Choroid plexus epithelial cell (primary cell): ENCODE data around the gene OSMR.
A peak's percentile ranks its signal among the peaks of the same experiment; 100 is the strongest.

Source experiments
- DNase-seq: peaks from one replicate; pipeline ENCODE4 v3.0.0-alpha.2; 2010; ENCODE audit warnings: low read depth
- H3K4me3 ChIP-seq: 2 replicates; pipeline ENCODE4 v1.5.1; 2011; ENCODE audit warnings: low read depth, mild to moderate bottlenecking, control low read depth, low read length, moderate library complexity
- TF ChIP-seq, protein P1 (sequence below): conservative IDR thresholded peaks from 2 replicates; pipeline ENCODE4 v1.5.1; 2011; ENCODE audit warnings: low read depth, mild to moderate bottlenecking, control low read depth, inconsistent platforms, low read length, moderate library complexity

The OSMR gene

DNA sequence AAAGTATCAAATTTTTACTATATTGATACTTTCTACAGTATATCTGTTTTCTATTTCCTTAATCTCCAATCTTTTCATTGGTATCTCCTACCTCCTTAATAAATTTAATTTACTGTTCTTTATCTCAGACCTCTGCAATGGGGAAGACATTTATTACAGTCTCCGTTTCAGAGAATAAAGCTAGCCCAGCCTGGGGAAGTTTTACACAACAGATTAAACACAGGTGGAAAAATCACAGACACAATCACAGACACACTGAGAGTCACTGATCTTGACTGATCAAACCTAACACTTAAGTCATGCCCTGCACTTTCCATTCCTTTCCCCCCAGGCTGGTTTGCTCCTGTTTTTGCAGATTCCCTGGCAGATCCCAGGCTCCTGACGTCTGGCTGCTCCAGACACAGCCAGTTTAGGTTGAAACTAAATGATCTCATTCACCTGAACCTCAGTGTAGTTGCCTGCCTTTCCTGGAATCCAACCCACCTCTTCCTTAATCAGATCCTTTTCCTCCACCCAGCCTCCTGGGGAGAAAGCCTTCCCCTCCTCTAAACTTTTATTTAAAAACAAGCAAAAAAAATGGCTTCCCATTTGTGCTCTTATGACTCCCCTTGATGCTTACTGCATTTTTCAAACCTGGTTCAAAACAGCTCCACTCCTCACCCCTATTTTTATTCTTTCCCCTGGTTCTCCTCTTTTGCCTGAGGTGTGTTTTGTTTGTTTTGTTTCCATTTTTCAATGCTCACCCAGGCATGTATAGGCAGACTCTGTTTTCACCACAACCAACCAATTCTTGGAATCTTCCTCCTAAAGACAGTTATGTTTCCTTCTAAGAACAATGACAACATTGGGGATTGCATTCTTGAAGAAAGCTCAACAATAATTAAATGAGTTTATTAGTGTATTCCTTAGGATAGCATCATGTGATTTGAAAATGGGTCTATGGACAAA is 29.5 kb upstream of the OSMR start:
- no peak for DNase-seq
- TF ChIP-seq, protein P1, sequence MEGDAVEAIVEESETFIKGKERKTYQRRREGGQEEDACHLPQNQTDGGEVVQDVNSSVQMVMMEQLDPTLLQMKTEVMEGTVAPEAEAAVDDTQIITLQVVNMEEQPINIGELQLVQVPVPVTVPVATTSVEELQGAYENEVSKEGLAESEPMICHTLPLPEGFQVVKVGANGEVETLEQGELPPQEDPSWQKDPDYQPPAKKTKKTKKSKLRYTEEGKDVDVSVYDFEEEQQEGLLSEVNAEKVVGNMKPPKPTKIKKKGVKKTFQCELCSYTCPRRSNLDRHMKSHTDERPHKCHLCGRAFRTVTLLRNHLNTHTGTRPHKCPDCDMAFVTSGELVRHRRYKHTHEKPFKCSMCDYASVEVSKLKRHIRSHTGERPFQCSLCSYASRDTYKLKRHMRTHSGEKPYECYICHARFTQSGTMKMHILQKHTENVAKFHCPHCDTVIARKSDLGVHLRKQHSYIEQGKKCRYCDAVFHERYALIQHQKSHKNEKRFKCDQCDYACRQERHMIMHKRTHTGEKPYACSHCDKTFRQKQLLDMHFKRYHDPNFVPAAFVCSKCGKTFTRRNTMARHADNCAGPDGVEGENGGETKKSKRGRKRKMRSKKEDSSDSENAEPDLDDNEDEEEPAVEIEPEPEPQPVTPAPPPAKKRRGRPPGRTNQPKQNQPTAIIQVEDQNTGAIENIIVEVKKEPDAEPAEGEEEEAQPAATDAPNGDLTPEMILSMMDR, result no peak
- H3K4me3 ChIP-seq, result no peak overlapping the region

DNA sequence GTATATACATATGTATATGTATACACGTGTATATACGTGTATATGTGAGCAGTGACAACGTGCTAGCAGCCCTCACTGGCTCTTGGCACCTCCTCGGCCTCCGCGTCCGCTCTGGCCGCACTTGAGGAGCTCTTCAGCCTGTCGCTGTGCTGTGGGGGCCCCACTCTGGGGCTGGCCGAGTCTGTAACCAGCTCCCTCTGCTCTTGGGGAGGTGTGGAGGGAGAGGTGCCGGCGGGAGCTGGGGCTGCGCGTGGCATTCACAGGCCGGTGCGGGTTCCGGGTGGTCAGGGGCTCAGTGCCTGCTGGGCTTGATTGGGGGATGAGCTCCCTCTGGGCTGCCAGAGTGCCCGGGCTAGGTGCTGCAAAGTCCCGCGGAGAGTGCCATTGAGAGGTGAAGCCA is 24.1 kb upstream of the OSMR start:
- TF ChIP-seq, protein P1, result no peak
- H3K4me3 ChIP-seq, result no peak overlapping the region
- DNase-seq, result no peak

DNA sequence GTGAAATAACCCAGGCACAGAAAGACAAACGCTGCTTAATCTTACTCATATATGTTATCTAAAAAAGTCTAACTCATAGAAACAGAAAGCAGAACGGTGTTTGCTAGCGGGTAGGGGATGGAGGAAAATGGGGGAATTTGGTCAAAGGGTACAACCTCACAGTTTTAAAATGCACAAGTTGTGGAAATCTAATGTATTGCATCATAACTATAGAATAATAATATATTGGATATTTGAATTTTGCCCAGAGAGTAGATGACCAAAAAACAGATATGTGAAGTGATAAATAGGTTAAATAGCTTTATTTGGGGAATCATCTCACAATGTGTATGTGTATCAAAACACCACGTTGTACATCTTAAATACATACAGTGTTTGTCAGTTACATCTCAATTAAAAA is 22.3 kb upstream of the OSMR start:
- DNase-seq, result no peak
- no peak overlapping the region for H3K4me3 ChIP-seq
- TF ChIP-seq, protein P1, result no peak

DNA sequence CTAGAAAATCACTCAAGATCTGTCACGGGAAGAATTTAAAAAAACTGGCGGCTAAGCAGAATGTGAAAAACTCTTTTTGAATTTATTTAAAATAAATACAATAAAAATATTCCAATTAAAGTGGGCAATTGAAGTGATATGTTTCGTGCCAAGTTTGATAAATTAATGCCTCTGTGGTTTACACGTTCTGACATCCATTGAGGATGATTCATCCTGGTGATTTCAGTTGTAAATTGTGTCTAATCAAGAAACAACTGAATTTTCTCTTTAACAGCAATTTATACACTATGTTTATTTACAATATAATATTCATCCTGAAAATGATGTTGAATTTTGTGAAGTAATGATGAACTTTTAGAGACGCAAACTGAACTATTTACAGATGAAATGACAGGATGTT is 21.0 kb upstream of the OSMR start:
- no peak for DNase-seq
- TF ChIP-seq, protein P1, result no peak
- no peak overlapping the region for H3K4me3 ChIP-seq

DNA sequence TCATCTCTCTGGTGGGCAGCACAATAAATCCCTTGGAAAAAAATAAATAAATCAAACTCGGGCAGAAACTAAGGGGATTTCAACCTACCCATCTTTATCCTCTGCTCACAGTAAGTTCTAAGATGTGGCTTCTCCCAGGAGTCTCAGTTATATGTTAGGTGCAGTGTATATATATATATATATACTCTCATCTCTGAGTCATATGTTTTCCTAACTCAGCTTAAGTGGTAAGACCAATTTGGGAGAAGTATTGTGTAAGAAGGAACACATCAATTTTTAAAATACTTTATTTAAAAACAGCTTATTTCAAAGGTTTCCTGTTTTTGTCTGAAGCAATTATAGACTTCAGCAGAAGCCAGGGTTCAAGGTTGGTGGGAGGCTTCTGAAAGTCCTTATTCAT is 20.3 kb upstream of the OSMR start:
- TF ChIP-seq, protein P1, result no peak
- DNase-seq, result peak; percentile 49
- no peak overlapping the region for H3K4me3 ChIP-seq

DNA sequence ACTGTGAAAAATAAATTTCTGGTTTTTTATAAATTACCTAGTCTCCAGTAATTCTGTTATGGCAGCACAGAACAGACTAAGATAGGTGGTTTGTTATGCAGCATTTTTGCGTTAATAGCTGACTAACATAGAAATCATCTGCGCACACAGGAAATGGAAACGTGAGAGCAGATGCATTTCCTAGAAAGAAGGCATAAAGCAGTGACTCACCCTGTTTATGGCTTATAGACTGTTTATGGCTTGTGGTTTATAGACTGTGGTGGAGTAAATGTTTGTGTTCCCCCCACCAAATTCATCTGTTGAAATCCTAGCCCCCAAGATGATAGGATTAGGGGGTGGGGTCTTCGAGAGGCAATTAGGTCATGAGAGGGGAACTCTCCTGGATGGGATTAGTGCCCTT is 18.3 kb upstream of the OSMR start:
- TF ChIP-seq, protein P1, result no peak
- peak; percentile 58 for DNase-seq

DNA sequence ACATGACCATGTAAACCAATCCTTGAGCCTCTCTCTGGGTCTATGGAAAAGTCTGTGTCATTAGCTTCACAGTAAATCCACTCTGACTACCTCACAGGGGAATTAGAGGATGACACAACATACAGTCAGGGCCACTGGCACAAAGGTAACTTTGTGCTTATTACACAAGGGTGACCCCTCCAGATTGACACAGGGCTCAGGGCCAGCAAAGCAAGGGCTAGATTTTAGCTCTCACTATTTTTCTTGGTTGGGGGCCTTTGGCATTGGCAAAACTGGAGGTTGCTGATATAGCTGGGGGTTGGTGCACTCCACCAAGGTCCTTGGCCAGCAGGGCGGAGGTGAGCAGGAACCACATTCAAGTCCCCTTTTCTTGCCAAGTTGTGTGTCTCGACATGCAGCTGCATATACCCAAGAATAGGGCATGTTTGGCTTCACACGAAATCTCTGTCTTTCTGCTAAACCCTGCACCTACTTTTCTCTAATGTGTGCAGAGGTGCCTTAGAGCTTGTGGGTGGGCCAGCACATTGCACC is 15.2 kb upstream of the OSMR start:
- H3K4me3 ChIP-seq, result no peak overlapping the region
- TF ChIP-seq, protein P1, result no peak
- DNase-seq, result peak; percentile 54

More for the DNA sequence above, 18.3 kb upstream of the OSMR start:
- no peak overlapping the region for H3K4me3 ChIP-seq
